SK-N-SH (cell line): ENCODE results near the gene WDR74. TPM values are rescaled to one million over a fixed set of nuclear protein-coding genes. Genes with fewer than 3 reads are reported as not detected.

ENCODE experiments used
- CTCF ChIA-PET: fragments of 300-600, 350-600 bp; formaldehyde crosslinking; extraction: SDS; loops from one replicate; lab custom pipeline; 2021; lab: Yijun Ruan, JAX
- POLR2A ChIA-PET: fragments of 350-600 bp; sonication (Branson Sonifier 250); formaldehyde crosslinking; extraction: SDS; loops from one replicate; lab custom pipeline; 2020; ENCODE audit warnings: antibody characterized with exemption, inconsistent platforms; lab: Yijun Ruan, JAX
- DNase-seq: peaks from one replicate; pipeline ENCODE4 v3.0.0; 2012
- H2AFZ ChIP-seq: fragments of 200-600 bp; sonication (generic); 2 replicates; pipeline ENCODE4 v1.8.1; 2016; ENCODE audit warnings: antibody characterized with exemption, mild to moderate bottlenecking, low read depth
- H3F3A ChIP-seq: fragments of 200-600 bp; sonication (generic); replicated peaks from 2 replicates; pipeline ENCODE3; 2016; ENCODE audit warnings: antibody characterized with exemption, mild to moderate bottlenecking; ENCODE audit not compliant: insufficient read depth
- H3K27ac ChIP-seq, 2 experiments: fragments of 200-500 bp in 1 of 2; fragments of 200-600 bp in 1 of 2; sonication (Bioruptor generic) in 1 of 2; sonication (generic), shearing (Covaris generic) in 1 of 2; 2 replicates each; pipeline versions ENCODE4 v1.5.1 to v1.6.1; 2014 to 2016; ENCODE audit warnings: low read depth in 2 of 2, inconsistent platforms in 1 of 2, low read length in 1 of 2, mild to moderate bottlenecking in 1 of 2, mixed read lengths in 1 of 2
- H3K27me3 ChIP-seq: fragments of 200-600 bp; sonication (generic), shearing (Covaris generic); 2 replicates; pipeline ENCODE4 v1.6.1; 2016; ENCODE audit warnings: mixed run types; ENCODE audit not compliant: insufficient read depth
- H3K36me3 ChIP-seq, 2 experiments: fragments of 200-500 bp in 1 of 2; fragments of 200-600 bp in 1 of 2; sonication (Bioruptor generic) in 1 of 2; sonication (generic) in 1 of 2; replicated peaks in 1 of 2; 2 replicates each; pipeline versions ENCODE3 to v1.5.1; 2014 to 2016; ENCODE audit warnings: low read length in 1 of 2, mild to moderate bottlenecking in 1 of 2; ENCODE audit not compliant: insufficient read depth in 2 of 2, control insufficient read depth in 1 of 2
- H3K4me1 ChIP-seq, 2 experiments: fragments of 200-500 bp in 1 of 2; fragments of 200-600 bp in 1 of 2; sonication (Bioruptor generic) in 1 of 2; sonication (generic), shearing (Covaris generic) in 1 of 2; 2 replicates each; pipeline versions ENCODE4 v1.5.1 to v1.6.1; 2014 to 2016; ENCODE audit warnings: low read depth in 1 of 2, low read length in 1 of 2, mixed run types in 1 of 2; ENCODE audit not compliant: insufficient read depth in 2 of 2, control insufficient read depth in 1 of 2
- H3K4me2 ChIP-seq: fragments of 200-600 bp; sonication (generic), shearing (Covaris generic); 2 replicates; pipeline ENCODE4 v1.6.1; 2017; ENCODE audit warnings: mixed run types
- H3K4me3 ChIP-seq, 2 experiments: fragments of 200-500 bp in 1 of 2; fragments of 200-600 bp in 1 of 2; sonication (Bioruptor generic) in 1 of 2; sonication (generic), shearing (Covaris generic) in 1 of 2; 2 replicates each; pipeline versions ENCODE4 v1.5.1 to v1.8.1; 2014 to 2016; ENCODE audit warnings: low read depth in 2 of 2, inconsistent platforms in 1 of 2, low read length in 1 of 2, mild to moderate bottlenecking in 1 of 2, mixed read lengths in 1 of 2, moderate library complexity in 1 of 2
- H3K79me2 ChIP-seq: fragments of 200-600 bp; sonication (generic); 2 replicates; pipeline ENCODE4 v1.8.1; 2017; ENCODE audit warnings: mild to moderate bottlenecking; ENCODE audit not compliant: insufficient read depth
- H3K9ac ChIP-seq: fragments of 200-600 bp; sonication (generic); 2 replicates; pipeline ENCODE4 v1.6.1; 2017; ENCODE audit warnings: mixed run types
- H3K9me2 ChIP-seq: fragments of 200-600 bp; sonication (generic); 2 replicates; pipeline ENCODE4 v1.6.1; 2017; ENCODE audit warnings: mixed run types
- H3K9me3 ChIP-seq: fragments of 200-600 bp; sonication (generic); 2 replicates; pipeline ENCODE4 v1.6.1; 2017; ENCODE audit warnings: mixed run types, mild to moderate bottlenecking, moderate library complexity
- H4K20me1 ChIP-seq: fragments of 200-600 bp; sonication (generic); 2 replicates; pipeline ENCODE4 v1.6.1; 2017; ENCODE audit warnings: mild to moderate bottlenecking, mixed run types; ENCODE audit not compliant: insufficient read depth
- CTCF ChIP-seq: fragments of 200-600 bp; sonication (generic); IDR thresholded peaks from 2 replicates; pipeline ENCODE4 v1.6.1; 2017; ENCODE audit warnings: antibody characterized with exemption, mild to moderate bottlenecking, moderate library complexity
- ELF1 ChIP-seq: IDR thresholded peaks from 2 replicates; pipeline ENCODE4 v1.4.0; 2012
- EP300 ChIP-seq, 2 experiments: IDR thresholded peaks; 2 replicates each; pipeline versions ENCODE4 v1.4.0 to v1.6.1; 2012; ENCODE audit warnings: borderline replicate concordance in 1 of 2, low read depth in 1 of 2, low read length in 1 of 2
- EZH2phosphoT487 ChIP-seq: fragments of 200-600 bp; sonication (generic); IDR thresholded peaks from 2 replicates; pipeline ENCODE4 v1.6.1; 2017; ENCODE audit warnings: low read depth, mixed run types, mild to moderate bottlenecking, antibody characterized with exemption, moderate library complexity, borderline replicate concordance
- FOSL2 ChIP-seq: IDR thresholded peaks from 2 replicates; pipeline ENCODE4 v1.4.0; 2012; ENCODE audit warnings: low read depth, mild to moderate bottlenecking, moderate library complexity, borderline replicate concordance
- FOXJ3 ChIP-seq: sonication (generic); formaldehyde crosslinking; IDR thresholded peaks from 2 replicates; pipeline ENCODE4 v1.5.1; 2020; ENCODE audit warnings: mild to moderate bottlenecking, missing genetic modification reagents
- FOXM1 ChIP-seq: IDR thresholded peaks from 2 replicates; pipeline ENCODE4 v1.4.0; 2012; ENCODE audit warnings: low read depth, mild to moderate bottlenecking
- GABPA ChIP-seq: IDR thresholded peaks from 2 replicates; pipeline ENCODE4 v1.4.0; 2012; ENCODE audit warnings: low read depth, mild to moderate bottlenecking
- IRF3 ChIP-seq: fragments of 150-350 bp; IDR thresholded peaks from 2 replicates; pipeline ENCODE4 v1.6.1; 2016; ENCODE audit warnings: mild to moderate bottlenecking, low read depth, low read length
- MEF2A ChIP-seq: IDR thresholded peaks from 2 replicates; pipeline ENCODE4 v1.4.0; 2012; ENCODE audit warnings: low read depth, borderline replicate concordance
- NFIC ChIP-seq: IDR thresholded peaks from 2 replicates; pipeline ENCODE4 v1.4.0; 2012; ENCODE audit warnings: borderline replicate concordance
- PBX3 ChIP-seq: IDR thresholded peaks from 2 replicates; pipeline ENCODE4; 2012
- RAD21 ChIP-seq: IDR thresholded peaks from 2 replicates; pipeline ENCODE4 v1.6.1; 2012; ENCODE audit warnings: mild to moderate bottlenecking, low read length
- SIN3A ChIP-seq: IDR thresholded peaks from 2 replicates; pipeline ENCODE4 v1.6.1; 2012; ENCODE audit warnings: low read depth, mild to moderate bottlenecking, low read length, moderate library complexity, borderline replicate concordance
- USF2 ChIP-seq: fragments of 150-350 bp; IDR thresholded peaks from 2 replicates; pipeline ENCODE4 v1.6.1; 2017; ENCODE audit warnings: antibody characterized with exemption, low read length, low read depth, borderline replicate concordance
- ZBTB33 ChIP-seq: IDR thresholded peaks from 2 replicates; pipeline ENCODE4 v1.4.0; 2012; ENCODE audit warnings: low read depth, borderline replicate concordance
- WGBS: methylation state at CpG from one replicate; pipeline ENCODE4 v1.1.6; 2017; ENCODE audit warnings: low lambda C conversion rate; 5-methylcytosine and 5-hydroxymethylcytosine counted together
- polyA plus RNA-seq, 3 experiments: library from polyadenylated mRNA; depleted of rRNA; stranded (reverse); fragments of >200 nt; gene quantifications; 2 replicates each; pipeline ENCODE4 v1.2.3, GENCODE V29; 2012

WDR74 gene
- polyA plus RNA-seq, 1 of the 3 experiments (the other 2 are of a cell fraction) = 132 TPM

GRCh38 chr11:62883673-62884072 lies 44.3 kb upstream of the WDR74 start (continued):
- TF ChIP-seq CTCF (no peak), MEF2A (no peak), ELF1 (no peak)

- WGBS = 71% methylated on average over 5 of the region's 5 CpGs
- CTCF ChIA-PET = interaction anchor here (1.2 to 9.5 kb wide), 9 partner anchors 10 to 141 kb away, joined by 3 to 76 read pairs (median 6); partner anchors contain the start of gene TMEM179B
- H4K20me1 ChIP-seq = peaks cover 53% of the 10 kb centered on the region
These were observed 43.6 kb upstream of the WDR74 start for GRCh38 chr11:62882788-62883501.

More at GRCh38 chr11:62882788-62883501, 43.6 kb upstream of the WDR74 start:
- Histone ChIP-seq H3F3A (peaks cover 51% of the 10 kb centered on the region), H3K9me3 (no peaks in the 10 kb centered on the region), H2AFZ (no peak overlapping the region), H3K4me2 (peak overlapping the region; percentile 94), H3K27ac (peak overlapping the region; percentile 8 to 98; a peak in 3 of 4 replicates), H3K79me2 (peaks cover 78% of the 10 kb centered on the region), H3K4me3 (peak overlapping the region; percentile 82 to 91; a peak in 3 of 4 replicates), H3K27me3 (no peaks in the 10 kb centered on the region), H3K4me1 (peaks cover 32 to 44% of the 10 kb centered on the region in 2 experiments), H3K9me2 (no peaks in the 10 kb centered on the region), H3K9ac (peak overlapping the region; percentile 99), H3K36me3 (peaks cover 41 to 65% of the 10 kb centered on the region in 2 experiments)
- POLR2A ChIA-PET = interaction anchor here (1.4 to 3.3 kb wide), 3 partner anchors 26 to 42 kb away, joined by 4 to 34 read pairs (median 25); no protein-coding TSS in a partner anchor
- no peak for DNase-seq
- no peak for TF ChIP-seq IRF3
- TF ChIP-seq EZH2phosphoT487 = no peak
- TF ChIP-seq PBX3 = no peak
- TF ChIP-seq SIN3A = no peak
- no peak for TF ChIP-seq RAD21
- TF ChIP-seq ZBTB33 = no peak
- no peak for TF ChIP-seq FOXJ3 (CRISPR knock-in tag)
- TF ChIP-seq GABPA = no peak
- TF ChIP-seq USF2 = no peak
- no peak for TF ChIP-seq NFIC
- TF ChIP-seq FOXM1 = no peak
- TF ChIP-seq EP300 (IDR thresholded peaks at IDR 0.05; ENCODE audit: borderline replicate concordance in 1 of 2, low read depth in 1 of 2, low read length in 1 of 2) = no peak
- no peak for TF ChIP-seq CTCF
- no peak for TF ChIP-seq FOSL2
